GM21381 (cell line): Measurements from ENCODE around the gene MTHFSD.

ENCODE experiments used
- ATAC-seq: cut with Tn5 transposase; IDR thresholded peaks from one replicate; pipeline ENCODE4 v1.9.1; 2021; ENCODE audit warnings: mild to moderate bottlenecking, moderate library complexity; ENCODE audit not compliant: unreplicated experiment

The MTHFSD gene

DNA sequence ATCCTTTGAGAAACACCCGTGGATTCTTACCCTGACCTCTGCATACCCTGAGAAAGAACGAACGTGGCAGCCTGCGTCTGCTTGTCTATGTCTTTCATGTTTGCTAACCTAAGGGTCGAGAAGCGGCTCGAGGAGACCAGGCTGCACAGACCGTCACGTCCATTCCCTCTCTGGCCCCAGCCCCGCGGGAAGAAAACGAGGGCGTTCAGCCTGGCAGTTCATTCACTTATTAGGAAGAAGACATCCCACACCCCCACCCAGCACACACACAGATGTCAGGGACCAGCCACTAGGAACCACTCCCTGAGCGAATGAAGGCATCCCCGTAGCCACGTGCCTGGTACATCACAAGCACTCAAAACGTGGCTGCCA lies 655 bp upstream of the MTHFSD start:
- ATAC-seq, result no peak

GRCh38 chr16:86554599-86554916 lies 477 bp downstream of the MTHFSD start:
- no peak for ATAC-seq

DNA sequence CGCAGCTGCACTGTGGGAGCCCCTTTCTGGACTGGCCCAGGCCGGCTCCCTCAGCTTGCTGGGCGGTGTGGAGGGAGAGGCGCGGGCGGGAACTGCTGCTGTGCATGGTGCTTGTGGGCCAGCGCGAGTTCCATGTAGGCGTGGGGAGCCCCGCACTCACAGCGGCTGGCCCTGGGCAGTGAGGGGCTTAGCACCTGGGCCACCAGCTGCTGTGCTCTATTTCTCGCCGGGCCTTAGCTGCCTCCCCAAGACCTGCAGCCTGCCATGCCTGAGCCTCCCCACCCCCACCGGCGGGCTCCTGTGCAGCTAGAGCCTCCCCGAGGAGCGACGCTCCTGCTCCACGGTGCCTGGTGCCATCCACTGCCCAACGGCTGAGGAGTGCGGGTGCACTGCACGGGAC lies 1.7 kb downstream of the MTHFSD start:
- ATAC-seq, result no peak

DNA sequence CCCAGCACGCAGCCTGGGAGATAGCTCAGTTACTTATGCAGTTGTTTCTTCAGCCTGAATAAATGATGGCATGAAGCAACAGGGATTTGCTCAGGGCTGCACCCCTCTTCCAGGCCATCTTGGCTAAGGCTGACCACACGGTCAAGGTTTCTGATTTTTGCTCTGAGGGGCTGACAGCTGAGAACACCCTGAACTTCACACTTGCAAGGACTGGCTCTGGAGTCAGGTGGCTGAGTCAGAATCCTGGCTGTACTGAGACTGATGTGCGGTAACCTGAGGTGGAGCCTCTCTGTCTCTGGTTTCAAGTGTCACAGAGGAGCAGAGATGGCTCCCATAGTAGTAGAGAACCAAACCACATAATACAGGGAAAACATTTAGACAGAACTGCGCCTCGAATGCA lies 4.8 kb downstream of the MTHFSD start:
- no peak for ATAC-seq

DNA sequence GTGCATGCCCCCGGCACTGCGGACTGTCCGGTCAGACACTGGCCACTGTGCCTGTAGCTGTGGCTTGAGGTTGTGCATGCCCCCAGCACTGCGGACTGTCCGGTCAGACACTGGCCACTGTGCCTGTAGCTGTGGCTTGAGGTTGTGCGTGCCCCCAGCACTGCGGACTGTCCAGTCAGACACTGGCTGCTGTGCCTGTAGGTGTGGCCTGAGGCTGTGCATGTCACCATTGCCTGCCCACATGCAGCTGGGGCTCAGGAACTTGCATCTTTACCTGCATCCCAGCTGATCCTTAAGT lies 5.2 kb downstream of the MTHFSD start:
- ATAC-seq, result no peak

GRCh38 chr16:86549076-86549892 lies 5.8 kb downstream of the MTHFSD start:
- no peak for ATAC-seq

- ATAC-seq, result no peak
Measured at GRCh38 chr16:86547286-86547685, 7.7 kb downstream of the MTHFSD start.

GRCh38 chr16:86546638-86547013 lies 8.4 kb downstream of the MTHFSD start:
- ATAC-seq, result no peak

DNA sequence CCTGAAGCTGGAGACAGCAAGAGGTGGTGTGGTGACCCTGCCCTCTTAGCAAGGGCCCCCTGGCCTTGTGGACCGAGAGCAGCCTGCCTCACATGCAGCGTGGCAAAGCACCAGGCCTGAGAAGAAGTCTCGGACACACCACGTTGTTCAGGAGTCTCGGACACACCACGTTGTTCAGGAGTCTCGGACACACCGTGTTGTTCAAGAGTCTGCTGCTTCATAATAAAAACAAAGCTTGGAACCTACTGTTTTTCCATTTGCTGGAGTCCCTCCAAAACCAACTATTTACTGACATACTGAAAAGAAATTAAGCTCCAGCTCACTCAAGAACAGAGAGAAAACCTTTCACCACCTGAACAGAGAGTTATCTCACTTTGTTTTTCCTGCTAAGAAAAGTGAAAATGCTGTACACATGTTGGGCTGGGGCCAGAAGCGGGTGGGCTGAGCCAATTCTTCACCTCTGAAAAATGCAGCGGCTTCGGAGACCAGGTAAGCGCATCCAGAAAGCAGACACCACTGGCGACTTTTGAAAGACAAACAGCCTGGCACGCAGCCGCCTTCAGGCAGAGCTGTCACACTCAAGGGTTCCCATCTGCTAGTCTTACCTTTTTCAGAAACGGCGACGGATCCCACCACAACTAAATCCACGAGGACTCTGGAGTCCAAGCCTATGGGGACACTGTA lies 8.9 kb downstream of the MTHFSD start:
- ATAC-seq, result no peak

DNA sequence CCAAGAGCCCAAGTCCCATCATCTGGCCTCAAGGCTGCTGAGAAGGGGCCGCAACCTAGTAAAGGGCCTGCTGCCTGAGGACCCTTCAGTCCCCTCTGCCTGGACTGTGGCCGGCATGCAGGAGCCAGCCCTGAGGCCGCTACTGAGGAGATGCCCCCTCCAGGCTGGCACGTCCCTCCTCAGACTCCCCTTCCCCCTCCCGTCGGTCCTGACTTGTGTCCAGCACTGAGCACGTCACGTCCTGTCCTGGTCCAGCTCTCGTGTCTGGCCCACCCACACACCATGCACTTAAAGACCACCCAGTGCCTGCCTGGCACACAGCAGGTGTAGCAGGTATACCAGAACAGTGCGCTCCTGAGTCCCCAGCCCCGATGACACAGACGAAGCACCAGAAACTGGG lies 9.6 kb downstream of the MTHFSD start:
- no peak for ATAC-seq

DNA sequence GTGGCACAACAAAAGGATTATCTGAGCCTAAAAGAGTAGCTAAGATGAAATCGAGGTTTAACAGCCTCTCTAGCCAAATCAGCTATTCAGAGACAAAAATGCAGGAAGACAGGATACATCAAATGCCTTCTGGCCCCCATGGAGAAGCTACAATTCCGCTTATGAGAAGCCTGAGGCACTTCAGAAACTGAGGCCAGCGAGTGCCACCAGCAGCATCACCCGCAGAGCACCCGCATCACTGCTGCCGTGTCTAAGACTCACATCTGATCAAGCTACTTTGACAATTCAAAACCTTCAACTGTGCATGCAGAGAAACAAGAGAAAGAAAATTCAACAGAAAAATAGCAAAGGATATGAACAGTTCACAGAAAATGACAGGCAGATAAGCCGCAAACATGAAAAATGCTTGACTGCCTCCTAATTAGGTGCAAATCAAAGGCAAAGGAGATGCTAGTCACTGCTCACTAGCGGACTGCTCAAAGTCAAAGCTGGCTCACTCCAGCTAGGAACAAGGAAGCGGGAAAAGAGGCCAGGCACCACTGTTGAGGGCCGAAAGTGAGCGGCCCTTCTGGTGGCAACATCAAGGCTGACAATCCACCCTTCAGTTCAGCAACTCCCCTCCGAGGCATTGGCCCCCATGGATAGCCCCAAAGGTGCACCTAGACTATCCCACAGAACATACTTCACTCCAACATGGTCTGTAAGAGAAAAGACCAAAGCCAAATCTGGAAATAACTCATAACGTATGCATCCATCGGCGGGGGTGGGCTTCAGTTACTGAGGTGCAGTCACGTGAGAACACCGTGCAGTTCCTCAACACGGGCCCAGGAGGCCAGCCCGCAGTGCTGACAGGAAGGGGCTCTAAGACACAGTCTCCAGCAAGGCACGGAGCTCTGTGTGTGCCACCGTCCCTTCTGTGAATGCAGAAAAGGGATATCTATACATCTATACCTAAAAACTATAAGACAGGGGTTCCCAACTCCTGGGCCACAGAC lies 12.0 kb downstream of the MTHFSD start:
- no peak for ATAC-seq

- ATAC-seq, result no peak
Measured at GRCh38 chr16:86541560-86541959, 13.5 kb downstream of the MTHFSD start.

DNA sequence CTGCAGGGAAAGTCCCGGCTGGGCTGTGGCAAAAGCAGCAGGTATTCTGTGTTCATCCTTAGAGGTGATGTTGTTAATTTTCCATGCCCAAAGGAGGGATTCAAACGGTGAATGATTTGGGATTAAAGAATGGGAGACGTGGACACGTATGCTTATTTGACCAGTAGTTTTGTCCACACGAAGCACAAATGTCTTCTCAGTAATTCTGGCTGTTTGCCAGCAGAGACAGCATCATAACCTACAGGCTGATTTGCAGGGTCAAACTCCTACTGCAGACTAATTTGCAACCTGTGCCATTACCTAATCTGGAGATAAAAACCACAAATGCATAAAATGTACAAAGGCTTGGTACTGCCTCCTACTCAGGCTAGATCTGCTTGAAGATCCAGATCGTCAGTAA lies 14.1 kb downstream of the MTHFSD start:
- no peak for ATAC-seq

DNA sequence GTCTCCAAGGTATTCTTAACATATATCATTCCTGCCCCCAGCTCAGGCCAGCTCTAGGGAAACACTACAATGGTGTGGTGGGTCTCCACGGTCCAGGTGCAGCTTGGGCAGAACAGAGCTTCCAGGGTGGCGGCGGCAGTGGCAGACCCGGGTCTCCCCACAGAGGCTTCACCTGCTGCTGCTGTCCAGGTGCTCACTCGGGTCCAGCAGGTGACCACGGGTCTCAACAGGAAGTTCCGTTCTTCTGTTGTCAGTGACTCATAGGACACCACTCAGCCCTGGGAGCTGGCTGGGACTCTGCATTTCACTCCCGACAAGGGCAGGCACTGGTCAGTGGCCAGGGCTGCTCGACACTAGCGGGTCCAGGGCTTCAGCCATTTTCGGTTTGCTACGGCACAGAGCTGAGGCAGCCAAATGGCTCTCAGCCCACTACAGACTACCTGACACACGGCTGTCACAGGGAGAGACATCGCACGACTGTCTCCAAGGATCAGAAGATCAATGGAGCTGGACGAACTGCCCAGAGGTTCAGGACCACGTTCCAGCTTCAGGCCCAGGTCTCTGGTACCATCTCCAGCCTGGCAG lies 16.7 kb downstream of the MTHFSD start:
- ATAC-seq, result no peak

- ATAC-seq, result no peak
Measured at GRCh38 chr16:86537486-86537885, 17.5 kb downstream of the MTHFSD start.

DNA sequence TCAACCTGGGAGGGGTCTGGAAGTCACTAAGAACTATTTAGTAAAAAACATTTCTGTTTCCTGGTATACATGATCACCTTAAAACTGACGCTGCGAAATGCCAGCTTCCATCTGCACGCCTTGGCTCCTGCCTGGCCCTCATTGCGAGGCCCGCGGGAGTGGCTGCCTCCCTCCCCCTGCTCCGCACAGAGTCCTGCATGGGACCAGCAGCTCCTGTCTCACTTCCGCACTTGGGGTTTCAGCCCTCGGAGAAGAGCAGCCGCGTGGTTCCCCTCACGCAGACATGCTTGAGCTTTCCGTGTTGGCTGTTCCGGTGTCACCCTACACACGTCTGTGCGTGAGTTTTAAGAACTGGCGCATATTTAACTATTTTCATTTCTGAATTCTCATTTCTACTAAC lies 18.4 kb downstream of the MTHFSD start:
- ATAC-seq, result no peak

- no peak for ATAC-seq
Measured at GRCh38 chr16:86534779-86535615, 20.0 kb downstream of the MTHFSD start.

DNA sequence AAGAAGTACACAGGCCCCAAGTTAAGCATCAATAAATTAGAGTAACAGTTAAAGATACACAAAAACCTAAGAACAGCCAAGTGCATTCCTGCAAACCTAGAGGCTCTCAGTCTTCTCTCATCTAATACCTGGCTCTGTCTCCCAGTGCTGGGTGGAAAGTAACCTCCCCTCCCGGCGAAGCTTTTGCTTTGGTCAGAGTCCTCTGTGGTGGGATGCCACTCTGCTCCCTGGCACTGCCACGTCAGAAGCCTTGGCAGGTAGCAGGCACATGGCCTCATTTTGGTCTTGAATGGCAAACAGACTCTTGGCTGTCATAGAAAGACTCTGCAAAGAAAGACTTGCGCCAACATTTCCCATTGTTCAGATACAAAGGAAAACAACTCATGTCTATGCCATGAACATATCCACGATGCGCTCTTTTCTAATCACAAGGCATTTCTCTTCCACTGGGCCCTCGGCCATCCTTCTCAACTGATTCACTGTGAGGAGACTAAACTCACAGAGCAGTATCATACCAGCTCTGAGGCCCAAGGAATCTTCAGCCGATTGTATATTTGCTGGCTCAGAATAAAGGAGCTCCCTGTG lies 21.2 kb downstream of the MTHFSD start:
- no peak for ATAC-seq

DNA sequence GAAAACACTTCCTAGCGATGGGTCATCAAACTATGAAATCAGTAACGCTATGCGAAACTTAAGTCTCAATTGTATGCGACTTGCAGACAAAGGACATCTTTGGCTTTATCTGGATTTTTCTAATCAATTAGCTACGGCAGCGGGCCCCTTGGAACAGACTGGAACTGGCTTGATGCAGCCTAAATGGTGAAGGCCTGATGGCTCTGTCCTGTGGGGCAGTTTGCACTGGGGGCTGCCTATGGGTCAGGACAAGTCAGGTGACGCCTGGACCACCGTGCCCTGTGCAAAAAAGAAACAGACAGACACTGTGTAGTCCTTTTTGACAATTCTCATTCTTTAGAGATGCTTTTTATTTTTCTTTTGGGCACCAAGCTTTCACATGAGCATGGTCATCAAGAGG lies 22.0 kb downstream of the MTHFSD start:
- ATAC-seq, result no peak

- no peak for ATAC-seq
Measured at GRCh38 chr16:86532526-86532815, 22.6 kb downstream of the MTHFSD start.
